H1 (cell line): ENCODE data around the gene MAGOH. TPM values are rescaled to one million over a fixed set of nuclear protein-coding genes. Genes with fewer than 3 reads are reported as not detected.
"Not testable (repeated sequence)": the region's sequence is repeated elsewhere in the genome, so short reads cannot be mapped to it uniquely, and the experiment has no call there.

ENCODE experiments used
- CTCF ChIA-PET: fragments of 300-600 bp; sonication (Branson Sonifier 250); formaldehyde crosslinking; loops from one replicate; lab custom pipeline; 2021; ENCODE audit not compliant: partially characterized antibody; lab: Charles Lee
- POLR2A ChIA-PET: fragments of 300-600 bp; sonication (Branson Sonifier 250); formaldehyde crosslinking; loops from one replicate; lab custom pipeline; 2021; ENCODE audit warnings: inconsistent platforms; ENCODE audit not compliant: partially characterized antibody; lab: Charles Lee
- DNase-seq, 2 experiments: peaks; one replicate each; pipeline versions ENCODE4 v3.0.0 to v3.0.0-alpha.2; 2010 to 2022; ENCODE audit warnings: low spot score in 2 of 2, low read depth in 1 of 2, mixed read lengths in 1 of 2
- FAIRE-seq: peaks from 2 replicates; lab custom pipeline; 2011; peaks lifted over from hg19 to GRCh38; lab: Jason Lieb, UNC
- H2AFZ ChIP-seq: 2 replicates; pipeline ENCODE4 v1.8.1; 2012; ENCODE audit warnings: low read length, inconsistent platforms
- H2AK5ac ChIP-seq: 2 replicates; pipeline ENCODE4 v1.6.1; 2013; ENCODE audit warnings: low read depth, low read length
- H2BK120ac ChIP-seq: replicated peaks from 2 replicates; pipeline ENCODE3; 2013; ENCODE audit warnings: low read depth, low read length, inconsistent platforms
- H2BK12ac ChIP-seq: 2 replicates; pipeline ENCODE4 v1.6.1; 2013; ENCODE audit warnings: low read depth, low read length
- H2BK15ac ChIP-seq: 2 replicates; pipeline ENCODE4 v1.6.1; 2013; ENCODE audit warnings: low read length
- H2BK20ac ChIP-seq: 2 replicates; pipeline ENCODE4 v1.6.1; 2013; ENCODE audit warnings: low read length
- H2BK5ac ChIP-seq: 2 replicates; pipeline ENCODE4 v1.6.1; 2013; ENCODE audit warnings: low read depth, low read length
- H3K14ac ChIP-seq: 2 replicates; pipeline ENCODE4 v1.6.1; 2013; ENCODE audit warnings: inconsistent platforms; ENCODE audit not compliant: insufficient read length
- H3K18ac ChIP-seq: 2 replicates; pipeline ENCODE4 v1.6.1; 2013; ENCODE audit warnings: low read length; ENCODE audit errors: extremely low read depth
- H3K23ac ChIP-seq: 2 replicates; pipeline ENCODE4 v1.6.1; 2013; ENCODE audit warnings: inconsistent platforms; ENCODE audit not compliant: insufficient read length
- H3K23me2 ChIP-seq: 2 replicates; pipeline ENCODE4 v1.6.1; 2013; ENCODE audit warnings: low read depth, low read length
- H3K27ac ChIP-seq: 2 replicates; pipeline ENCODE4 v1.6.1; 2011; ENCODE audit warnings: low read depth, low read length, inconsistent platforms
- H3K27me3 ChIP-seq, 4 experiments: replicated peaks in 1 of 4; 1 replicate in 1 of 4; 2 replicates in 3 of 4; pipeline versions ENCODE4 v1.6.1 to v1.8.1; 2011 to 2013; ENCODE audit warnings: low read length in 3 of 4, mild to moderate bottlenecking in 3 of 4, inconsistent platforms in 2 of 4, mixed read lengths in 2 of 4, moderate library complexity in 1 of 4; ENCODE audit not compliant: control insufficient read depth in 3 of 4, insufficient read depth in 3 of 4; ENCODE audit errors: extremely low read depth in 1 of 4
- H3K36me3 ChIP-seq, 4 experiments: 2 replicates each; pipeline versions ENCODE4 v1.6.1 to v1.8.1; 2011 to 2013; ENCODE audit warnings: mild to moderate bottlenecking in 4 of 4, low read length in 3 of 4, moderate library complexity in 2 of 4, control low read depth in 1 of 4, inconsistent platforms in 1 of 4; ENCODE audit not compliant: insufficient read depth in 4 of 4, control insufficient read depth in 2 of 4
- H3K4ac ChIP-seq: replicated peaks from 2 replicates; pipeline ENCODE3; 2013; ENCODE audit warnings: low read length, low read depth, mixed read lengths, inconsistent platforms; ENCODE audit not compliant: insufficient read length
- H3K4me1 ChIP-seq, 4 experiments: replicated peaks in 1 of 4; 1 replicate in 1 of 4; 2 replicates in 3 of 4; pipeline versions ENCODE4 v1.6.1 to v1.8.1; 2011 to 2013; ENCODE audit warnings: low read length in 3 of 4, inconsistent platforms in 2 of 4, mixed read lengths in 1 of 4; ENCODE audit not compliant: insufficient read depth in 4 of 4, control insufficient read depth in 3 of 4
- H3K4me2 ChIP-seq, 2 experiments: 2 replicates each; pipeline versions ENCODE4 v1.6.1 to v1.8.1; 2011 to 2013; ENCODE audit warnings: low read depth in 2 of 2, low read length in 2 of 2, control low read depth in 1 of 2, inconsistent platforms in 1 of 2, mild to moderate bottlenecking in 1 of 2; ENCODE audit not compliant: insufficient read depth in 1 of 2
- H3K4me3 ChIP-seq, 4 experiments: fragments of 200-600, 300-600 bp in 1 of 4; sonication (generic), shearing (Covaris generic), sonication (Bioruptor Twin) in 1 of 4; 2 replicates each; pipeline versions ENCODE4 v1.5.1 to v1.8.1; 2011 to 2016; ENCODE audit warnings: low read length in 4 of 4, low read depth in 3 of 4, control low read depth in 2 of 4, inconsistent platforms in 2 of 4, mild to moderate bottlenecking in 2 of 4, mixed read lengths in 1 of 4, moderate library complexity in 1 of 4; ENCODE audit not compliant: insufficient read depth in 2 of 4; ENCODE audit errors: extremely low read depth in 1 of 4
- H3K56ac ChIP-seq: replicated peaks from 2 replicates; pipeline ENCODE3; 2013; ENCODE audit warnings: low read depth, mild to moderate bottlenecking, mixed read lengths, low read length, inconsistent platforms; ENCODE audit not compliant: insufficient read length
- H3K79me1 ChIP-seq: 2 replicates; pipeline ENCODE4 v1.6.1; 2013; ENCODE audit warnings: low read depth, low read length, control low read depth
- H3K79me2 ChIP-seq, 2 experiments: 2 replicates each; pipeline versions ENCODE4 v1.6.1 to v1.8.1; 2012 to 2013; ENCODE audit warnings: low read length in 2 of 2, mild to moderate bottlenecking in 2 of 2, inconsistent platforms in 1 of 2; ENCODE audit not compliant: insufficient read depth in 2 of 2, control insufficient read depth in 1 of 2
- H3K9ac ChIP-seq, 4 experiments: replicated peaks in 1 of 4; 1 replicate in 1 of 4; 2 replicates in 3 of 4; pipeline versions ENCODE4 v1.6.1 to v1.8.1; 2011 to 2013; ENCODE audit warnings: low read depth in 3 of 4, low read length in 3 of 4, control low read depth in 2 of 4, mild to moderate bottlenecking in 2 of 4, moderate library complexity in 2 of 4, inconsistent platforms in 1 of 4; ENCODE audit errors: extremely low read depth in 1 of 4
- H3K9me3 ChIP-seq, 2 experiments: 2 replicates each; pipeline versions ENCODE4 v1.6.1 to v1.8.1; 2012 to 2013; ENCODE audit warnings: mild to moderate bottlenecking in 2 of 2, moderate library complexity in 2 of 2, control low read depth in 1 of 2, inconsistent platforms in 1 of 2, low read depth in 1 of 2, low read length in 1 of 2, mixed read lengths in 1 of 2; ENCODE audit not compliant: insufficient read depth in 2 of 2
- H4K20me1 ChIP-seq, 2 experiments: replicated peaks in 1 of 2; 2 replicates each; pipeline versions ENCODE3 to v1.8.1; 2011 to 2013; ENCODE audit warnings: inconsistent platforms in 2 of 2, low read length in 2 of 2, mild to moderate bottlenecking in 1 of 2; ENCODE audit not compliant: insufficient read depth in 2 of 2, control insufficient read depth in 1 of 2
- H4K5ac ChIP-seq: 2 replicates; pipeline ENCODE4 v1.6.1; 2013; ENCODE audit warnings: low read length, low read depth, mixed read lengths, inconsistent platforms; ENCODE audit not compliant: insufficient read length
- H4K8ac ChIP-seq: 2 replicates; pipeline ENCODE4 v1.8.0; 2013; ENCODE audit warnings: mild to moderate bottlenecking, moderate library complexity, low read length, inconsistent platforms; ENCODE audit not compliant: insufficient read depth; ENCODE audit errors: extremely low read depth
- H4K91ac ChIP-seq: replicated peaks from 2 replicates; pipeline ENCODE3; 2013; ENCODE audit warnings: low read length, mixed read lengths, inconsistent platforms; ENCODE audit not compliant: insufficient read length
- WGBS, 2 experiments: shearing (Covaris generic) in 1 of 2; methylation state at CpG; one replicate each; pipeline versions ENCODE4 v1.1.6 to v1.1.7; 2013 to 2015; ENCODE audit warnings: low lambda C conversion rate in 2 of 2, mixed read lengths in 2 of 2, inconsistent platforms in 1 of 2, low coverage in 1 of 2, missing lambda C conversion rate in 1 of 2; ENCODE audit not compliant: insufficient replicate concordance in 2 of 2, insufficient coverage in 1 of 2, insufficient read length in 1 of 2; ENCODE audit errors: extremely low coverage in 1 of 2, missing lambda C conversion rate in 1 of 2; 5-methylcytosine and 5-hydroxymethylcytosine counted together
- polyA plus RNA-seq, 7 experiments: library from polyadenylated mRNA; depleted of rRNA in 3 of 7; stranded (reverse) in 5 of 7; unstranded in 2 of 7; fragments of >200 nt in 5 of 7; fragments of 200-250 nt in 2 of 7; gene quantifications; 1 replicate in 5 of 7; 2 replicates in 1 of 7; 4 replicates in 1 of 7; pipeline versions ENCODE4 v1.2.1 to v1.2.3, GENCODE V29; 2011 to 2013; ENCODE audit warnings: missing spikeins in 2 of 7, mixed read lengths in 2 of 7
- total RNA-seq: library from RNA; stranded (reverse); fragmentation: NEBNext Ultra II Directional; extraction: Animal tissue kit (Norgen Biotek cat#: 25700); gene quantifications from 2 replicates; pipeline ENCODE4 v1.2.1, GENCODE V29; 2021

Gene MAGOH
- total and polyA plus RNA-seq, 2 of the 8 experiments (the other 6 are each of a cell fraction or from before 2014, with no cell fraction given), result 46.9 to 74.3 TPM

DNA sequence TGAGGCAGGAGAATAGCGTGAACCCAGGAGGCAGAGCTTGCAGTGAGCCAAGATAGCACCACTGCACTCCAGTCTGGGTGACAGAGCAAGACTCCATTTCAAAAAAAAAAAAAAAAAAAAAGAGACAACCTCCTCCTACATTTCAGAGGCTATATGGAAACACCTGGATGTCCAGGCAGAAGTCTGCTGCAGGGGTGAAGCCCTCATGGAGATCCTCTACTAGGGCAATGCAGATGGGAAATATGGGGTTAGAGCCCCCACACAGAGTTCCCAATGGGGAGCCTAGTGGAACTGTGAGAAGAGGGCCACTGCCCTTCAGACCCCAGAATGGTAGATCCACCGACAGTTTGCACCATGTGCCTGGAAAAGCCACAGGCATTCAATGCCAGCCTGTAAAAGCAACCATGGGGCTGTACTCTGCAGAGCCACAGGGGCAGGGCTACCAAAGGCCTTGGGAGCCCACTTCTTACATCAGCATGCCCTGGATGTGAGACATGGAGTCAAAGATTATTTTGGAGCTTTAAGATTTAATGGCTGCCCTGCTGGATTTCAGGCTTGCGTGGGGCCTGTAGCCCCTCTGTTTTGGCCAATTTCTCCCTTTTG, 32.1 kb downstream of the MAGOH start:
- not testable (repeated sequence) for H3K9ac ChIP-seq, H3K27ac ChIP-seq

DNA sequence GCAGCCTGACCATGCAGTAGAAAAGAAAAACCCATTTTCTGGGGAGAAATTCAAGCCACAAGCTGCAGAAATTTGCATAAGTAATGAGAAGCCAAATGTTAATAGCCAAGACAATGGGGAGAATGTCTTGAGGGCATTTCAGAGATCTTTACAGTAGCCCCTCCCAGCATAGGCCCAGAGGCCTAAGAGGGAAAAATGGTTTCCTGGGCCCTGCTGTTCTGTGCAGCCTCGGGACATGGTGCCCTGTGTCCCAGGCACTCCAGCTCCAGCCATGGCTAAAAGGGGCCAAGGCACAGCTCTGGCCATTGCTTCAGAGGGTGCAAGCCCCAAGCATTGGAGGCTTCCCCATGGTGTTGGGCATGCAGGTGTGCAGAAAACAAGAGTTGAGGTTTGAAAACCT, 32.8 kb downstream of the MAGOH start:
- 92% methylated on average over 1 of the region's 1 CpG; no CpG with 5 or more reads in 1 of the 2 experiments for WGBS, 2 experiments
- H3K4ac ChIP-seq, POLR2A ChIA-PET, H2BK12ac ChIP-seq, H2BK20ac ChIP-seq, H3K9ac ChIP-seq, H3K4me2 ChIP-seq, H3K18ac ChIP-seq, H4K20me1 ChIP-seq, H3K56ac ChIP-seq, H2AK5ac ChIP-seq, H3K27me3 ChIP-seq, H2BK15ac ChIP-seq, H3K4me1 ChIP-seq, H2BK5ac ChIP-seq, FAIRE-seq, CTCF ChIA-PET, H3K79me2 ChIP-seq, H3K23me2 ChIP-seq, H3K14ac ChIP-seq, H3K4me3 ChIP-seq, H2AFZ ChIP-seq, DNase-seq, H4K5ac ChIP-seq, H2BK120ac ChIP-seq, H3K23ac ChIP-seq, H4K8ac ChIP-seq, H3K27ac ChIP-seq, H3K79me1 ChIP-seq, H4K91ac ChIP-seq: not testable (repeated sequence)
- Histone ChIP-seq H3K9me3 (peaks cover 19 to 26% of the 10 kb centered on the region in 2 experiments), H3K36me3 (peaks cover 5 to 86% (median 42%) of the 10 kb centered on the region in 4 experiments; a peak in 6 of 8 replicates)

More for the DNA sequence above, 32.1 kb downstream of the MAGOH start:
- H3K23me2 ChIP-seq, H3K4ac ChIP-seq, H2AFZ ChIP-seq, H3K4me1 ChIP-seq, H4K5ac ChIP-seq, H3K18ac ChIP-seq, H3K23ac ChIP-seq, H3K14ac ChIP-seq, H2AK5ac ChIP-seq, H3K4me2 ChIP-seq, H3K4me3 ChIP-seq, H4K8ac ChIP-seq, H3K56ac ChIP-seq, CTCF ChIA-PET, H4K91ac ChIP-seq, H2BK12ac ChIP-seq, FAIRE-seq, H3K27me3 ChIP-seq, H4K20me1 ChIP-seq, H3K79me1 ChIP-seq, H2BK5ac ChIP-seq, DNase-seq, H2BK20ac ChIP-seq, H2BK120ac ChIP-seq, H3K79me2 ChIP-seq, H2BK15ac ChIP-seq: not testable (repeated sequence)
- POLR2A ChIA-PET, result interaction anchor here (2.1 kb wide), 1 partner anchor 8 kb away, joined by 6 read pairs; no protein-coding TSS in a partner anchor
- Histone ChIP-seq H3K9me3 (peaks cover 19 to 26% of the 10 kb centered on the region in 2 experiments), H3K36me3 (peaks cover 5 to 88% (median 46%) of the 10 kb centered on the region in 4 experiments; a peak in 6 of 8 replicates)
- WGBS, 2 experiments, result 95% methylated on average over 3 of the region's 3 CpGs; no CpG with 5 or more reads in 1 of the 2 experiments
